GM12891 (cell line): ENCODE results near the gene NAA16.

Experiments
- PAX5 ChIP-seq: IDR thresholded peaks from 2 replicates; pipeline ENCODE4 v1.6.1; 2011; ENCODE audit warnings: low read length, moderate library complexity, mild to moderate bottlenecking; ENCODE audit not compliant: insufficient read depth, severe bottlenecking
- POLR2A ChIP-seq: IDR thresholded peaks from 2 replicates; pipeline ENCODE4 v1.6.1; 2011; ENCODE audit warnings: low read depth, low read length, control low read depth
- POLR2AphosphoS5 ChIP-seq: IDR thresholded peaks from 2 replicates; pipeline ENCODE4 v1.6.1; 2011; ENCODE audit warnings: low read depth, low read length, control low read depth

DNA sequence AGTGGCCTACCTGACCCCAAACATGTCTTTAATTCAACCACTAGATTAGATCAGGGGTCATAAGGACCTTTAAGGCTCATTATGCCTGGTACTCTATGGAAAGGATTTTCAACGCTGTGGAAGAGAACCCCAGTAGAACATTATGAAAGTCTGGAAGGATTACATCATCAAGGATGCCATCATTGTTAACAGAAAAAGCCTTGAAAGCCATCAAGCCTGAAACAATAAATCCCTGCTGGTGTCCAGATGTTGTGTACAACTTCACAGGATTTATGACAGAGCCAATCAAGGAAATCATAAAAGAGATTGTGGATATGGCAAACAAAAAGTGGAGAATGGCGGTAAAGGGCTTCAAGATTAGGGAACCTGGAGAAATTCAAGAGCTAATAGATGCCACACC is 59.7 kb downstream of the NAA16 start:
- no peak for TF ChIP-seq POLR2AphosphoS5
- TF ChIP-seq PAX5 = no peak
- no peak for TF ChIP-seq POLR2A
